Subcutaneous adipose tissue (tissue), 4 donors: ENCODE measurements around the gene UGT1A4. TPM values are rescaled to one million over a fixed set of nuclear protein-coding genes. Genes with fewer than 3 reads are reported as not detected.

Experiments
- total RNA-seq, 4 donors: library from RNA; depleted of rRNA; stranded (reverse); fragments of >200 nt; gene quantifications; one replicate each; pipeline ENCODE4 v1.1.0, GENCODE V29; 2016
- TF ChIP-seq, protein P1 (sequence below): fragments of 450-650 bp; IDR thresholded peaks from one replicate; pipeline ENCODE4 v1.5.1; 2016; ENCODE audit warnings: low read depth, mild to moderate bottlenecking, control low read depth, antibody characterized with exemption, moderate library complexity

The UGT1A4 gene
- total RNA-seq, 4 donors from 2014 or later, result not detected

DNA sequence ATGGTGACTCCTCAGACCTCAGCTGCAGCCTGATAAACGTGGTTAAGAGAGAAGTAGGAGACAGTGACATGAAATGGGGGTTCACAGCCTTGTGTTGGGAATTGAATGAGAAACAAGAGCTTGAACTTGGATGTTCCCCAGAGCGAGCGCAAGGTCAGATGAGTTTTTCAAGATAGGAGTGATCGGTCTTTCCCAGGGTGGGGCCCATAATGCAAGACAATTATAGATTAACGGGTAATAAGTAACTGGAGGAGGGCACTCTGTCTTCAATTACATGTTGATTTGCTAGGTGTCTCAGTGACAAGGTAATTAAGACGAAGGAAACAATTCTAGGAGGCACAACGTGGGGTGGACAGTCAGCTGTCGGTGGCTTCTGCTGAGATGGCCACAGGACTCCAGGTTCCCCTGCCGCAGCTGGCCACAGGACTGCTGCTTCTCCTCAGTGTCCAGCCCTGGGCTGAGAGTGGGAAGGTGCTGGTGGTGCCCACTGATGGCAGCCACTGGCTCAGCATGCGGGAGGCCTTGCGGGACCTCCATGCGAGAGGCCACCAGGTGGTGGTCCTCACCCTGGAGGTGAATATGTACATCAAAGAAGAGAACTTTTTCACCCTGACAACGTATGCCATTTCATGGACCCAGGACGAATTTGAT is 5.8 kb upstream of the UGT1A4 start, which contains the start of gene UGT1A5:
Gene UGT1A5 (plus strand): TSS at position 297 of the 651 bp plus-strand sequence. CDS start 85 bp downstream, at position 382.
- TF ChIP-seq, protein P1, sequence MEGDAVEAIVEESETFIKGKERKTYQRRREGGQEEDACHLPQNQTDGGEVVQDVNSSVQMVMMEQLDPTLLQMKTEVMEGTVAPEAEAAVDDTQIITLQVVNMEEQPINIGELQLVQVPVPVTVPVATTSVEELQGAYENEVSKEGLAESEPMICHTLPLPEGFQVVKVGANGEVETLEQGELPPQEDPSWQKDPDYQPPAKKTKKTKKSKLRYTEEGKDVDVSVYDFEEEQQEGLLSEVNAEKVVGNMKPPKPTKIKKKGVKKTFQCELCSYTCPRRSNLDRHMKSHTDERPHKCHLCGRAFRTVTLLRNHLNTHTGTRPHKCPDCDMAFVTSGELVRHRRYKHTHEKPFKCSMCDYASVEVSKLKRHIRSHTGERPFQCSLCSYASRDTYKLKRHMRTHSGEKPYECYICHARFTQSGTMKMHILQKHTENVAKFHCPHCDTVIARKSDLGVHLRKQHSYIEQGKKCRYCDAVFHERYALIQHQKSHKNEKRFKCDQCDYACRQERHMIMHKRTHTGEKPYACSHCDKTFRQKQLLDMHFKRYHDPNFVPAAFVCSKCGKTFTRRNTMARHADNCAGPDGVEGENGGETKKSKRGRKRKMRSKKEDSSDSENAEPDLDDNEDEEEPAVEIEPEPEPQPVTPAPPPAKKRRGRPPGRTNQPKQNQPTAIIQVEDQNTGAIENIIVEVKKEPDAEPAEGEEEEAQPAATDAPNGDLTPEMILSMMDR, result no peak

DNA sequence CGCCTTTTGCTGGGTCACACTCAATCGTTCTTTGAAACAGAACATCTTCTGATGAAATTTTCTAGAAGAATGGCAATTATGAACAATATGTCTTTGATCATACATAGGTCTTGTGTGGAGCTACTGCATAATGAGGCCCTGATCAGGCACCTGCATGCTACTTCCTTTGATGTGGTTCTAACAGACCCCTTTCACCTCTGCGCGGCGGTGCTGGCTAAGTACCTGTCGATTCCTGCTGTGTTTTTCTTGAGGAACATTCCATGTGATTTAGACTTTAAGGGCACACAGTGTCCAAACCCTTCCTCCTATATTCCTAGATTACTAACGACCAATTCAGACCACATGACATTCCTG is 5.3 kb upstream of the UGT1A4 start:
- TF ChIP-seq, protein P1, result no peak

DNA sequence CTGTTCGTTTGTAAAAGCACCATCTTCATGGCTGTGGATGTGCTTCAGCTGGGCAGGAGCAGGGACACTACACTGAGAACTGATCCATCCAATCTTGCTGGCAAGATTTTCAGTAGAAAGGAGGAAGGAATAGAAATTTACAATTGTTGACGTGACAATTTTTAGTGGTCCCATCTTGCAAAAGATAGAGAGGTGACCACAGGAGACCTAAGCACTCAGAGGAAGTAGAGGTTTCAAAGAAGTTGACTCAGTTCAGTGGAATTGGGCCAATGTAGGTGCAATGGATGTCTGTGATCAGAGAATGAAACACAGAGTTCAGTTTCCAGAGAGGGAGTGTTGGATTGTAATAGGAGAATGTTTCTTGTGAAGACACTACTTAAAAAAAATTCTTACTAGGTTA is 4.4 kb upstream of the UGT1A4 start:
- TF ChIP-seq, protein P1, result no peak

DNA sequence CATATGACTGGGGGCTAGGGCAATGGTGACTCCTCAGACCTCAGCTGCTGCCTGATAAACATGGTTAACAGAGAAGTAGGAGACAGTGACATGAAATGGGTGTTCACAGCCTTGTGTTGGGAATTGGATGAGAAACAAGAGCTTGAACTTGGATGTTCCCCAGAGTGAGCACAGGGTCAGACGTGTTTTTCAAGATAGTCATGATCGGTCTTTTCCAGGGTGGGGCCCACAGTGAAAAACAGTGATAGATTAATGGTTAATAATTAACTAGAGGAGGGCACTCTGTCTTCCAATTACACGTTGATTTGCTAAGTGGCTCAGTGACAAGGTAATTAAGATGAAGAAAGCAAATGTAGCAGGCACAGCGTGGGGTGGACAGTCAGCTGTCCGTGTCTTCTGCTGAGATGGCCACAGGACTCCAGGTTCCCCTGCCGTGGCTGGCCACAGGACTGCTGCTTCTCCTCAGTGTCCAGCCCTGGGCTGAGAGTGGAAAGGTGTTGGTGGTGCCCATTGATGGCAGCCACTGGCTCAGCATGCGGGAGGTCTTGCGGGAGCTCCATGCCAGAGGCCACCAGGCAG is 10.3 kb downstream of the UGT1A4 start, which contains the start of gene UGT1A3:
Gene UGT1A3 (plus strand): TSS at position 320 of the 579 bp plus-strand sequence. CDS start 85 bp downstream, at position 405.
- TF ChIP-seq, protein P1, result no peak

DNA sequence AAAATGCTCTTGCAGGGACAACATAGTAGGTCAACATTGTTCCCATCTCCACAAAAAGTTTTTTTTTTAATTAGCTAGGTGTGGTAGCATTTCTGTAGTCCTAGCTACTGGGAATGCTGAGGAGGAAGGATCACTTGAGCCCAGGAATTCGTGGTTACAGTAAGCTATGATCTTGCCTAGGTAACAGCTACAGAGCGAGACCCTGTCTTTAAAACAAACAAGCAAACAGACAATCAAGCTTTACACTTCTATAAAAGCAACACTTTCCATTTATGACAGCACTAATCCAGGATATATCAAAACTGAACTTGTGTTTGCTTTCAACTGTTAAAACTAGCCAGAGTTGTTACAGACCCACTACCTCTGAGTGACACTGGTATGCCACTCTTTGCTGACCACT is 22.3 kb downstream of the UGT1A4 start:
- TF ChIP-seq, protein P1, result no peak

DNA sequence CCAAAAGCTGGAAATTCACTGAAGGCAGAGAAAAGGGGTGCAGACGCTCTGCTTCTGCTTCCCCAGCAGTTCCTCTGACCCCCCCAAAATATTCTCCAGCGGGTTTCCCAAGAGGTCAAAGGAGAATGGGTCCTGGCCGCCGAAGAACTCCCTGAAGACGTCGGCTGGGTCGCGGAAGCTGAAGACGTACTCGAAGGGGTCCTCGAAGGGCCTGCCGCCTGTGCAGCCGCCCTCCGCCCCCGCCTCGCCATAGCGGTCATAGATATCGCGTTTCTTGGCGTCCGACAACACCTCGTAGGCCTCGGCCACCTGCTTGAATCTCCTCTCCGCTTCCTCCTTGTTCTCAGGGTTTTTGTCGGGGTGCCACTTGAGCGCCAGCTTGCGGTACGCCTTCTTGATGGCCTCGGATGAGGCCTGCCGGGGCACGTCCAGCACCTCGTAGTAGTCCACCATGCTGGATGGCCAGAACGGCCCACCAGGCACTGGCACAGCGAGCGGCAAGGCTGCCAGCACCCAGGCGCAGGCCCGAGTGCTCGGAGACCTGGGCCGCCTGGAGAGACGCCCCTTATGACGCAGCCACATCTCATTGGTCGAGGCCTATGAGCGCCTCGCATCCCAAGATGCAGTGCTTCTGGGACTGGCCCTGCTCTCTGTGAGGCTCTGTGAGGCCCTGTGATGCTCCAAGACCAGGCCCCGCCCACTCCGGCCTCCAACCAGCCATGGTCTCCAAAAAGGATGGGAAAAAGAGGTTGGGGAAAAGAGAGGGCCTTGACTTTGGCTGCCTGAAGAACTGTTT is 25.1 kb downstream of the UGT1A4 start:
- TF ChIP-seq, protein P1, result no peak

DNA sequence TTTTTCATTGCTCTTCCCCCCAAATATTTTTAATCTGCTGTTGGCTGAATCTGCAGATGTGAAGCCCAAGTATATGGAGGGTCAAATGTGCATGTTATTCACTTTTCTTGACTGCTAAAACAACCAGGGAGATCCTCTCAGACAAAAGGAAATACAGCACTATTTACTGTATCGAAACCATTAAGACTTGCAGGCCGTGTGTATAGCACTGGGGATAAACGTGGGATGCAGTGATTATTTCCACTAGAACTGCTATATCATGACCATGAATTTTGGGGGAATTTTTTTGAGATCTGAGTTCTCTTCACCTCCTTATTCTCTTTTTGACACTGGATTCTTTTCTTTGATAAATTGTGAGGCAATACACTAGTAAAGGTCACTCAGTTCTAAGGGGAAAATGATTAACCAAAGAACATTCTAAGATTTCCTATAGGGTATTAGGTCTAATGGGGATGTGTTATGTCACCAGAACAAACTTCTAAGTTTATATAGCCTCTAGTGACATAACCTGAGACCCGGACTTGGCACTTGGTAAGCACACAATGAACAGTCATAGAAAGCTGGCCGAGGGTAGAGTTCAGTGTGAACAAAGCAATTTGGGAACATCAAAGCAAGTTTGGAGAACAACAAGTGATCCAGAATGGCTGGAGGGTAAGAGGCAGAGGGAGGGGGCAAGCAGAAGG is 26.7 kb downstream of the UGT1A4 start:
- TF ChIP-seq, protein P1, result no peak
